Measurements from ENCODE around the gene TMEM192. TPM values are rescaled to one million over a fixed set of nuclear protein-coding genes. Genes with fewer than 3 reads are reported as not detected.
"Not testable (repeated sequence)": the region's sequence is repeated elsewhere in the genome, so short reads cannot be mapped to it uniquely, and the experiment has no call there.

Gene TMEM192
- total and polyA plus RNA-seq, 5 donors from 2014 or later = 6.7 to 19.2 (median 18.5) TPM

- no peaks in the 10 kb centered on the region for H3K36me3 Mint-ChIP-seq
- H3K4me1 Mint-ChIP-seq = no peaks in the 10 kb centered on the region
- Histone ChIP-seq H3K9me3 (ENCODE audit: control insufficient read depth in 2 of 2, low read length in 2 of 2) (no peaks in the 10 kb centered on the region), H3K27ac (ENCODE audit: insufficient read depth, low read length, poor library complexity, severe bottlenecking) (no peak overlapping the region), H3K4me1 (ENCODE audit: control insufficient read depth, insufficient read depth, low read length, poor library complexity, severe bottlenecking) (no peaks in the 10 kb centered on the region), H3K27me3 (ENCODE audit: control insufficient read depth, insufficient read depth, low read length) (no peaks in the 10 kb centered on the region), H3K4me3 (ENCODE audit: low read depth, low read length) (no peak overlapping the region), H3K36me3 (ENCODE audit: control insufficient read depth, insufficient read depth, low read length) (no peaks in the 10 kb centered on the region)
- no peak overlapping the region for H3K4me3 Mint-ChIP-seq
- H3K27ac Mint-ChIP-seq = no peak overlapping the region
- DNase-seq (no peak), ATAC-seq (ENCODE audit: low read depth in 2 of 2) (no peak)
- peaks cover 5% of the 10 kb centered on the region for H3K27me3 Mint-ChIP-seq
- H3K9me3 Mint-ChIP-seq = no peaks in the 10 kb centered on the region
Observed at GRCh38 chr4:165027762-165028402, 84.8 kb downstream of the TMEM192 start.

GRCh38 chr4:165025782-165026181 lies 86.9 kb downstream of the TMEM192 start:
- ATAC-seq (ENCODE audit: low read depth in 2 of 2) = not testable (repeated sequence)

More at GRCh38 chr4:165025782-165026181, 86.9 kb downstream of the TMEM192 start:
- not testable (repeated sequence) for H3K27me3 Mint-ChIP-seq; H3K27me3 ChIP-seq (ENCODE audit: control insufficient read depth, insufficient read depth, low read length); H3K27ac Mint-ChIP-seq; H3K36me3 ChIP-seq (ENCODE audit: control insufficient read depth, insufficient read depth, low read length); H3K4me1 ChIP-seq (ENCODE audit: control insufficient read depth, insufficient read depth, low read length, poor library complexity, severe bottlenecking); H3K36me3 Mint-ChIP-seq; H3K9me3 Mint-ChIP-seq; H3K4me3 Mint-ChIP-seq; DNase-seq; H3K4me1 Mint-ChIP-seq; H3K9me3 ChIP-seq (ENCODE audit: control insufficient read depth in 2 of 2, low read length in 2 of 2); H3K27ac ChIP-seq (ENCODE audit: insufficient read depth, low read length, poor library complexity, severe bottlenecking); H3K4me3 ChIP-seq (ENCODE audit: low read depth, low read length)

Other genes starting within 250 kb of the TMEM192 start
- gene APELA, start 235.7 kb downstream of the TMEM192 start, total RNA-seq = not detected
- gene APELA, start 235.7 kb downstream of the TMEM192 start, polyA plus RNA-seq = not detected
- gene TRIM61, start 135.2 kb downstream of the TMEM192 start, total RNA-seq = 0.25 TPM
- gene TRIM61, start 135.2 kb downstream of the TMEM192 start, polyA plus RNA-seq = 1 to 10 TPM in 1 of 4 donors, under 1 TPM in 2, not detected in 1; 0.27 to 1.5 (median 0.41) TPM
- not detected for gene TRIM60, start 80.9 kb downstream of the TMEM192 start, total RNA-seq
- not detected for gene TRIM60, start 80.9 kb downstream of the TMEM192 start, polyA plus RNA-seq
- gene TRIM75, start 59.0 kb downstream of the TMEM192 start, total RNA-seq = not detected
- not detected for gene TRIM75, start 59.0 kb downstream of the TMEM192 start, polyA plus RNA-seq
- gene KLHL2, start 94.7 kb upstream of the TMEM192 start, total RNA-seq = 31.2 TPM
- 10 to 100 TPM in 2 of 4 donors, 1 to 10 TPM in 2; 7.1 to 18.7 (median 9.6) TPM for gene KLHL2, start 94.7 kb upstream of the TMEM192 start, polyA plus RNA-seq
- 14.9 TPM for gene MSMO1, start 214.8 kb upstream of the TMEM192 start, total RNA-seq
- 10 to 100 TPM; 21.9 to 37.5 (median 27.8) TPM for gene MSMO1, start 214.8 kb upstream of the TMEM192 start, polyA plus RNA-seq